NCI-H1694 treated with DMSO at 0.1 percent for 48 hours (cell line): ENCODE results near the gene CTDSPL.
"Not testable (repeated sequence)": the region's sequence is repeated elsewhere in the genome, so short reads cannot be mapped to it uniquely, and the experiment has no call there.

ENCODE experiments used
- DNase-seq: peaks from one replicate; lab custom pipeline; 2025; lab: John Stamatoyannopoulos, UW

CTDSPL gene, protein sequence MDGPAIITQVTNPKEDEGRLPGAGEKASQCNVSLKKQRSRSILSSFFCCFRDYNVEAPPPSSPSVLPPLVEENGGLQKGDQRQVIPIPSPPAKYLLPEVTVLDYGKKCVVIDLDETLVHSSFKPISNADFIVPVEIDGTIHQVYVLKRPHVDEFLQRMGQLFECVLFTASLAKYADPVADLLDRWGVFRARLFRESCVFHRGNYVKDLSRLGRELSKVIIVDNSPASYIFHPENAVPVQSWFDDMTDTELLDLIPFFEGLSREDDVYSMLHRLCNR

DNA sequence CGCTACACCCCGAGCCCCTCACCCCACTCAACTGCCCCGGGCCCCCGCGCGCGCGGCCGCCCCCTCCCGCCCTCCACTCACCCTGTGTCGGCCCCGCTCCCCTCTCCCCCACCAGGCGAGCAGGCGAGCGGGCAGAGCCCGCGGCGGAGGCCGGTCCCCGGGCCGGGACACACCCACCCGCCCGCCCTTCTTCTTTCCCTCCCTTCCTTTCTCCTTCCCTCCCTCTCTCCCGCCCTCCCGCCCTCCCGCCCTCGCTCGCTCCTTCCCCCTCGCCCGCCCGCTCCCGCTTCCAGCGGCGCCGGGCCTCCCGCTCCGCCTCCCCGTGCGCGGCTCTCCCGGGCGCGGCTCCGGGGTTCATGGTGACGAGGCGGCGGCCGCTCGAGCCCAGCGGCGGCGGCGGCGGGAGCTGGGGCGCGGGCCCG, at the start of gene CTDSPL:
CTDSPL (plus strand) TSS at position 261 of the 422 bp plus-strand sequence. CDS start 320 bp downstream, outside the sequence.
- no peak for DNase-seq

DNA sequence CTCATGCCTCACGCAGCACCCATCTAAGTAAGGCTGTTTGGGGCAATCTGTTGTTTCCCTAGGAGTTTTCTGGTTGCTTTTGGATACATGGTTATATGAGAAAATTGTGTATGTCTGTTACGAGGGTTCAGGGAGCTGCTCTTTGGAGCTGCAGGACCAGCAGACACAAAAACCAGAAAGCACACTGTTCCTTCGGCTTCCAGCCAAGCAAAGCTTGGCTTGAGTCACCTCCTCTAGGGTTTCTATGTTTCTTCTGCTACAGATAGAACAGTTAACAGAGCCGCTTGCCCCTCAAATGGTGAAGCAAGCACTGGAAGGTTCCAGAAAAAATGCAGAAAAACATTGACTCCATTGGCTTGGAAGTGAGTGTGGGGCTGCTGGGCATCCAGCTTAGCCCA, 49.2 kb upstream of the CTDSPL start:
- DNase-seq: no peak

DNA sequence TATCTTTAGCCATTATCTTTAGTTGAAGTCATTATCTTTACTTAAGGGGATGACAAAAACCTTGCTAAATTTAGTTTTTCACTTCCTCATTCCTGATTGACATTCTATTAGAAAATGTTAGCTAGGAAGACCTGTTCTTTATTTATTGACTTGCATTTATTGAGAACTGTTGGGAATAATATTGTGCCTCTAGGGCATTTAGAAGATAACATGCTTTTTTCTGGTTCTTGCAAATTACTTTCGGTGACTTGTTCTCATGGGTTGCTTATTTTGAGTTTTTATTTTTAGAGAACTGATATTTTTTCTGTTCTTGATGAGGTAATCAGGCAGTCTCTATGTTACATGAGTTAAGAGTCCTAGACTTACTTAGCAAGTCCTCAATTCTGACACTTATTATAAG, 48.3 kb upstream of the CTDSPL start:
- DNase-seq: no peak

DNA sequence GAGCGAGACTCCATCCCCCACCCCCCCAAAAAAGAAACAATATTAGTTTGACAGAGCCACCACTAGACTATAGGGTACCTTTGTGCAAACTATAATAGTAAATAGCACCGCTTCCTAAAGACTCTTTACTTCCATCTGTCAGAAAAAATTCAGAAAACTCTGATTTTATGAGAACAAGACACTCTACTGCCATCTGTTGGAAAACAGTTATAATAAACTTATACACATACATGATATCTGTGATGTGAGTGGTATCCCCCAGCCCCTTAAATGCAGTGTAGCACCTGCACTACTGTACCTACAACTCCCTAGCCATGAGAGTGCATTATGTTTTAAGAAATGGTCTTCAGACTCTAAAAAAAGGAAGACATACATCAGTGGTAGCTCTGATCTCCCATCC, 47.1 kb upstream of the CTDSPL start:
- DNase-seq: peak; percentile 44

DNA sequence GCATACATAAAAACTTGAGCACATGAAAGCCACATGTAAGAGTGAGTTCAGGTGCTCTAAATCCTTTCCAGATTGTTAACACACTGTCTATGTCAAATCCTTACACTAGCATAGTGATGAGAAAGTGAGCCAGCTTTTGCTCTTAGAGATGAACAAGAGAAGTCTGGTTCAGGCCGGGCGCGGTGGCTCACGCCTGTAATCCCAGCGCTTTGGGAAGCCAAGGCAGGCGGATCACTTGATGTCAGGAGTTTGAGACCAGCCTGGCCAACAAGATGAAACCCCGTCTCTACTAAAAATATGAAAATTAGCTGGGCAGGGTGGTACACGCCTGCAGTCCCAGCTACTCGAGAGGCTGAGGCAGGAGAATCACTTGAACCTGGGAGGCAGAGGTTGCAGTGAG, 46.5 kb upstream of the CTDSPL start:
- not testable (repeated sequence) for DNase-seq

DNA sequence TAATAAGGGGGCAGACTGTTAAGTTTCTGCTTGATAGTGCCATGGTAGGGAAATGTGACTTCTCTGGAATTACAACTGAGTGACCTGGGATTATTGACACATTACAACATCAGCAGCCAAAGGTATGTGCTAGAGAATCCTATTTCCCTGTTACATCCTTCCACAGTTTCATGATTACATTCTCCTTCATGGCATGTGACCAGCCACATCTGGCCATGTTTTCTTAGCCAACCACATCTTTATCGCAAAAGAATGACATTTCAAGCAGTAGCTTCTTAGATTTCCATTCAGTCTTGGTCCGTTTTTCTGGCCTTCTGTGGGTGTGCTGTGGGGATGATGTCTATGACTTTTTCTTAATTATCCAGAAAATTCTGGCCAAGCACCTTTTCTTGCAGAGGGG, 45.4 kb upstream of the CTDSPL start:
- DNase-seq: no peak

DNA sequence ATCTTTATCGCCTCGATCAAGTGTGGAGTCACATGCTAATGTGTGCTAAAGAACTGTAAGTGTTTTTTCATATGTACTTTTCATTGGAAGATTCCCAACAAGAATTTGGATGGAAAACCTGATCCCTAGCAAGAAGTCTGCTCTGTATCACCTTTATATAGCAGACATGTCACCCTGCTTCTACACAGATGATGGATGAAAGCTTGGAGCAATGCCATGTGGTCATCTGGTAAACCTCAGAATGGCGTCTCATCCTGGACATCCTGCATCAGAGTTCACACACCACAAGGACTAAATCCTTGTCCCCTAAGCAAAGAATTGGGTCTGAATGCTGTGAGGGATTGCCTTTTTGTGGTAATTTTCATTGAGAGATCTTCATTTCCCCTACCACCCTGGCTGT, 42.1 kb upstream of the CTDSPL start:
- no peak for DNase-seq

DNA sequence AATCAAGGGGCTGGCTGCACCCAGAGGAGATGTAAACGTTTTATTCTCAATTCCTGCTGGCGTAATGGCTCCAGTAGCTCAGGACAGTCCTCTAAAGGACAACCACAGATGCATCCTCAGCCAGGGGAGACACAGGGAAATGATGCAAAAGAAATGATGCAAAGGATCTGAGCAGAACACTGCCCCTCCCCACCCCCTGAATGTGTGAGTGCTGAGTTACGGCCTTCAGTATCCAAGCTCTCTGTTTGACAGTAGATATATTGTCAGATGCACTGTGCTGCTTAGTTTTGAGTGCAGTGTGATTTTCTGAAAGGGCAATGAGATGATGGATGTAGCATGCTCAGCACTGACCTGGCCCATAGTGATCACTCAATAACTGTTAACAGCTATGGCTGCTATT, 41.4 kb upstream of the CTDSPL start:
- no peak for DNase-seq

DNA sequence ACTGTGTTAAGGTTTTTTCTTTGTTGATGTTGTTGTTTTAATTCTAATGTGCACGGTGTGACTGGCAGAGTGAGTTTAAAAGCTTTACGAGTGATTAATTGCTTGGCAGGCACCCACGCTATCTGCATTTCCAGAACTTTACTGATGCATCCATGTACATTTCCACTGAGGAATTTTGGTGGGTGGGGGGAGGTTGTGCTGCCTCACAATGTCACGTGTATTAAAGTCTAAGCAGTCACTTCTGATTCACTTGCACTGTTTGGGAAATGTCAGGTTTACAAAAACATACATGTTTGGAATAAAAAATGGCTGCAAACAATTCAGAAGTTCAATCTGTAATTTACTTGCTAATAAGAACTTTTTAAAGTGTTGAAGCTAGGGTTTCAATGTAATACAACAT, 38.5 kb upstream of the CTDSPL start:
- DNase-seq: no peak

DNA sequence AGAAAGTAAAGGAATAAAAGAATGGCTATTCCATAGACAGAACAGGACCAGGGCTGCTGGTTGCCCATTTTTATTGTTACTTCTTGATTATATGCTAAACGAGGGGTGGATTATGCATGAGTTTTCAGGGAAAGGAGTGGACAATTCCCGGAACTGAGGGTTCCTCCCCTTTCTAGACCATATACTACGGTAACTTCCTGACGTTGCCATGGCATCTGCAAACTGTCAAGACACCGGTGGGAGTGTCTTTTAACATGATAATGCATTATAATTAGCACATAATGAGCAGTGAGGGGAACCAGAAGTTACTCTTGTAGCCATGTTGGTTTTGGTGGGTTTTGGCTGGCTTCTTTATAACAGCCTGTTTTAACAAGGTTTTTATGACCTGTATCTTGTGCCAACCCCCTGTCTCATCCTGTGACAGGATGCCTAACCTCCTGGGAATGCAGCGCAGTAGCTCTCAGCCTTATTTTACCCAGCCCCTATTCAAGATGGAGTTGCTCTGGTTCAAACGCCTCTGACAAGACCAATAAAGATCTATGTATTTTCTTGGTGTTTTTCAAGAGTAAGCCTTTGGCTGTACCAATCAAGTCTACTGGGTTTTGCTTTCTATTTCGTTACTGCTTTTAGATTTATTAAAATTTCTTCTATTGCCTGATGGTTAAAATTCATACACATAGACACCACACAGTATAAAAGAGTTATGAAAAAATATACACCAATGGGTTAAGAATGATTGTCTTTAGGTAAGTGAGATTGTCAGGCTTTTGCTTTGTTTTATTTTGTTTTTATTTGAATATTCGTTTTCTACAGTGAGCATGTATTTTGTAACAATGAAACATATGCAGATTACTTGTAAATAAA, 37.4 kb upstream of the CTDSPL start:
- DNase-seq: no peak

DNA sequence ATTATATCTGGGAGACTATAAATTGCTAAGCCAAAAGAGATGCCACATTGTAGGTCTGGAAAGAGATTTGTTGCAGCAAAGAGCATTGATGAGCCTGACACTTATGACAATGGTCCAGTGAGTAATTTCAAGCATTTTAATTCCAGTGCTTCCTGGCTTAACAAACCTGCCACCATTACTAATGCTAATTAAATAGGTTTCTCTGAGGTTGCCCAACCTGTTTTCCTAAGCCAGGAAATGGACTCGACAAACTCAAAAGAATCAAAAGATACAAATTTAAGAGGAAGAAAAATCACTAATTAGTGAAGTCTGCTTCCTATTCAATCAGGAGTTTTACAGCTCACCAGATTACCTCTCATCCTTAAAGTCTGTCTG, 36.7 kb upstream of the CTDSPL start:
- no peak for DNase-seq

DNA sequence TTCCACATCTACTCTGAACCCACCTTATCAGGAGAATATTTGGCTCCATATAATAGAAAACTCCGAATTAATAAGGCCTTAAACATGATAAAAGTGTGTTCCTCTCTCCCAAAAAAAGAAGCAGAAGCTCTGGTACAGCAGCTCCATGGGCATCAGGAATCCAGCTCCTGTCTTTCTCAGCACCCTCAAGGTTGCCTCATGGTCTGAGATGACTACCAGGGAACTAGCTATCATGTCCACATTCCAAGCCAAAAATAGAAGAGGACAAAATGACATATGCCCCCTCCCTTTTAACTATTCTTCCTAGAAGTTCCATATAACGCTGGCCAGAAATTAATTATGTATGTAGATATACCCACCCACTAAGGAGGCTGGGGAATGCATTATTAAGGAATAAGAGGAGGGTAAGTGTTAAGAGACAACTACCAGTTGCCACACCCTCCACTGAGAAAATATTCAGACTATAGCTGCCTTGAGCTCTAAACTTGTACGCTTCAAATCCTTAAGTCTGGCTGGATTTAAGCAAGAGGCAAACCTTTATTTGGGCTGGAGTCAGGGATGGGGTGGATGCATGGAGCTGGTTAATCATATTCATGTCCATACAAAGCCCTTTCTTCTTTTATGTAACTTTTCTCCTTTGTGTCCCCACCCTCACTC, 35.8 kb upstream of the CTDSPL start:
- no peak for DNase-seq

DNA sequence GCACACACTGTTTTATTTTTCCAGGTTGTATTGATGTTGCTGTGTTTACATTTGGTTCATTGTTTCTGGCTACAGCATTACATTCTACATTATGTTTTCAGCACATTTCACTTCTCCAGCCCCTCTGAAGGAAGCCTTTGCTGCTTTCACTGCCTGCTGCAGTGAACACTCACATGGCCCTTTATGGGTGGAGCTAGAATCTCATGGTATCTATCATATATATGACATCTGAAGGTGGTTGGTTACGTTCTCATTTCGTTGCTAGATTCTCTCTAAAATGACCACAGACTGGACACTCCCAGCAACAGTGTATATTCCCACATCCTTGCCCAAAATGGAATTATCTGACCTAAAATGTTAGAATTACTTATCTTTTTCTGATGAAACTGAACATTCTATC, 35.2 kb upstream of the CTDSPL start:
- no peak for DNase-seq

DNA sequence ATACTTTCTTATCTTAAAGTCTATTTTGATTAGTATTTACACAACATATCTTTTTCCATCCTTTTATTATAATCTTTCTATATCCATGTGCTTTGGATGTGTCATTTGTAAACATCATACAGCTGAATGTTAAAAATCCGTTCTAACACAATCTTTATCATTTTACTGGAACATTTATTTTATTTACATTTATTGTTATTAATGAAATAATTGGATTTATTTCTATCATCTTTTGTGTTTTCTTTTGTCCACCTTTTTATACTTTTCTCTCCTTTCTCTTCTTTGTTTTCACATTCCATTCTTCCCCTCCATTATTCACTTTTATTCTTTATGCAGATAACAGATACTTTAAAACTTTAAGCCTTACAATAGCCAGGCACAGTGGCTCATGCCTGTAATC, 34.7 kb upstream of the CTDSPL start:
- no peak for DNase-seq

DNA sequence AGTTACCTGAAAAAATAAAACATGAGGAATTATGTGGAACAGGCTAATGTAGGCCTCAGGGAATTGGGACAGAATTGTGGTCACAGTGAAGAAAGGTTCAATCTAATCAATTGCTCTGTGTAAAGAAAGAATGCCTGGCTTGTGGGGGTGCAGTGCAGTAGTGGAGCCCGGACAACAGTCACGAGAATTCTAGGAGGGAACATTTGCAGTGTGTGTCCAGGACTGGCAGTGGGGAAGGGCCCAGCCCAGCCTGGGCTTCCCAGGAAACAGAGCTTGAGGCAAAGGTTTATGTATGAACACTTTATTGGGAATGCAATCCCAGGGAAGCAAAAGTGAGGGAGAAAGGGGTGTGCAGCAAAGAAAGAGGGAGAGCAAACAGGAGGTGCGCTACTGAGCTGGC, 29.2 kb upstream of the CTDSPL start:
- DNase-seq: no peak

DNA sequence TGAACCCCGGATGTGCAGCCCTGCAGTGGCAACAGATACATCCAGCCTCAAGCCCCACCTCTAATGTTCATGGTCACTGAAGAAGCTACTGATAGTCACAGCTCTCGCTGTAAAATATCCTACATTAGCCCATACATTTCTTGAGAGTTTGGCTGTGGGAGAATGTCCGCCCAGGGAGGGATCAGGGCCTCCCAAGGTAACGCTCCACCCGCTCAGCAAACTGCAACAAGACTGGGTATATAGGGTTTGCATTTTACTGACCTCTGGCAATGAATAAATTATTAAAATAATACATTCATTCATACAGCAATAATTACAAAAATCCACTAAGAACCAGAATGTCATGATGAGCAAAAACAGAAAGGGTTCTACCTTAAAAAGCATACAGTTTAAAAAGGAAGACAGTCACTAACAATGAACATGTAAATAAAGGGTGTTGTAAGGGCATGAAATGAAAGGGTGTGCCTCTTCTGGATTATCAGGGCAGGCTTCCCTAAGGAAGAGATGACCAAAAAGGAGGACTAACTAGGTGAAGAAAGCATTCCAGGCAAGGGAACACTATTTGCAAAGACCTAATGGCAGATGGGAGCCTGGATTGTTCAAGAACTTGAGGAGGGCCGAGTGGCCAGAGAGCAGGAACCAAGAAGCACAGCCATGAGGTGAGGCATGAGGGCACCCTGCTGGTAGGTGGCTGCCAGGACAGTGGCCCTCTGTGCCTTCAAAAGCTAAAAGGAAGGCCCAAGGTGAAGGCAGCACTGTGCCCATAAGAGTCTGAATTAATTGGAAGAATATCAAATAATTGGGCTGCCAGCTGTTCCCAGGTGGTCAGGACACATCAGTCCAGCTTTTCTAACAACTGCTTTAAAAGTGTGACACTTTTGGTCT, 28.1 kb upstream of the CTDSPL start:
- DNase-seq: no peak

DNA sequence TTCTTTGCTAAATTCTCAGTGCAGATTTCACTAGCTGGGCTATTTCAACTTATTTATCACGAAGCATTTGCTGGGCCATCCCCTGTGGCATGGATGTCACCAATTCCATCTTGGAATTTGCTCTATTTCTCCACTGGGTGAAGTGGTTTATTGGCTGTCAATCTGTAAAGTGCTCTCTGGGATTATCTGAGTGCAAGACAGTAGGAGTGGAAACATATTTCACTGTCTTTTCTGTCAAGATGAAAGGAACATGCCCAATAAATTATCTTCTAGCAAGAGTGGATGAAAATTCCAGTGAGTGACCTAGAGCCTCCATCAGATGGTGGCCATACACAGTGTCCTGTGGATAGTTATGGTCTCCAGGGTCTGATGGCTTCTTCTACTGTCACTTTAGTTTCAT, 25.1 kb upstream of the CTDSPL start:
- no peak for DNase-seq

DNA sequence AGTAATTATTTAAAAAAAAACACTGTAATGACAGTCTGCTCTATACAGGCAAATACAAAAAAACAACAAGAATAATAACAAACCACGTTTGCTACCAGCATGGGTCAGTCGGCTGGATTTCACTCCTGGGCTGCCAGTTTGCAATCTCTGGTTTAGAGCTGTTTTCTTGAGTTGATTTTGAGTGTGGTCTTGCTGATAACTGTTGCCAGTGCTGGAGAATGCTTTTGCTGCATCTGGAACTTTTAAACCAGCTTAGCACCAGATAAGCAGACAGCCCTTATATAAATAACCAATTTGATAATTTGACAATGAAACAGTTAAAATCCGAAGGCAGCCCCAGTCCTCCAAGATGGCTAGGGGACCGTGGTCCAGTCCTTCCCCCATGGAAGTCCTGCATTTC, 14.0 kb upstream of the CTDSPL start:
- DNase-seq: no peak

DNA sequence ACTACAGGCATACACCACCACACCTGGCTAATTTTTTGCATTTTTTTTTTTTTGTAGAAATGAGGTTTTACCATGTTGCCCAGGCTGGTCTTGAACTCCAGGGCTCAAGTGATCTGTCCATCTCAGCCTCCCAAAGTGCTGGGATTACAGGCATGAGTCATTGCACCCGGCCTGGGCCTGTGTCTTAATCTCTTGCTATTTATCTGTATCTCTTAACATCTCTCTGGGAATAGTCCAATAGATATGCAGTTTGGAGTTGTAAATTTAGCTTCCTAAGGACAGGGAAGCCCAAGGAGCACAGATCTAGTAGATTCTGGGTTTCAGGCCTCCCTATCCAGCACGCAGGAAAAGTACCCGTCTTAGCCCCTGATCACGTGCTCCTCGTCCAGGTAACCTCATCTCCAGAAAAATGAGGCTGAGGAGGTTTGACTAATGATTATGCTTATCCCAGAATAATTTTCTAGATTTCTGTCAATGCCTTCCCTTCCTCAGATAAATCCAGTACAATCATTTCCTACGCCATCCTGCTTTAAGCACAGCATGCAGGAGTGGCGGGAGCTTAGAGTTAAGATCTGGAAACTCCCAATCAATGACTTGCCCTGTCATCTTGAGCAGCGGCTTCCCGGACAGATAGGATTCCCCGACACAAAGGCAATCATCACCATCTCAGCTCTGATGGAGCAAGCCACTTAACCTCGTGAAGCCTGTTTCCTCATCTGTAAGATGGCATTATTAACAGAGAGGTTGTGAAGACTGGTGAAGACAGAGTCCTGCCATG, 12.3 kb upstream of the CTDSPL start:
- no peak for DNase-seq

DNA sequence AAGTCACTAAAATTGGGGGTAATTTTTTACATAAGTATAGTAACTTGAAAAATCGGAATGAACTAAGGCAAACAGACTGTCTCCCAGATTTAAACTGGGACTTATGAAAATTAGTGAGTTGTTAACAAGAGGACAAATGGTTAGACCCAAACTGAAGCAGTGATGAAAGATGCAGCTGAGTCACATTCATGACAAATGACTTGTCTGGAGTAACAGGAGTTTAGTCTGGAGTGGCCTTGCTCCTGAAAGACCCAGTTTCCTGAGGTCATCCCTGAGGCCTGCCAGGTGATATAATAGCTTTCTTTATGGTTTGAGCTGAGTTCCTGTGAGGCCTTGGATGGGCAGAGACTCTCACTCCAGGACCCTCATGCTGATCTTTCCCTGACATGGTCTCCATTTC, 9.6 kb upstream of the CTDSPL start:
- no peak for DNase-seq

DNA sequence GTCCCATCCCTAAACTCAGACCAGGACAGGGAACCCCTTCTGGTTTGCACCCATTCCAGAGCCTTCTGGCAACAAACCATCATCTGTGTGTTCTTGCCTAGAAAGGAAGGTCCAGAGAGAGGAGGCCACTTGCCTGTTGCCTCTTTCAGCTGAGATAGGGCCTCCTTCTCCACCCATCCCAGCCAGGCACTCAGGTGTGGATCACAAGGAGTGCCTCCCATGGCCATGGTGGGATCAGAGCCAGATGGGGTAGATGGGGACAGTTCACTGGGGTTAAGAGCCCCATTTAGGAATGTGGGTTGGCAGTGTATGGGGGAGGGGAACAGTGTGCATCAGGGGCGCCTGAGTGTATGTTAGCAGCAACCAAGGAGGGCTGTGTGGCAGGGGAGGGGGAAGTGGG, 8.9 kb upstream of the CTDSPL start:
- no peak for DNase-seq
